GM12801 (cell line): ENCODE measurements around the gene PLXNA4.

ENCODE experiments used
- CTCF ChIP-seq: IDR thresholded peaks from one replicate; pipeline ENCODE4 v1.5.1; 2011; ENCODE audit warnings: control low read depth; ENCODE audit not compliant: insufficient read length; ENCODE audit errors: extremely low read depth

PLXNA4 gene

DNA sequence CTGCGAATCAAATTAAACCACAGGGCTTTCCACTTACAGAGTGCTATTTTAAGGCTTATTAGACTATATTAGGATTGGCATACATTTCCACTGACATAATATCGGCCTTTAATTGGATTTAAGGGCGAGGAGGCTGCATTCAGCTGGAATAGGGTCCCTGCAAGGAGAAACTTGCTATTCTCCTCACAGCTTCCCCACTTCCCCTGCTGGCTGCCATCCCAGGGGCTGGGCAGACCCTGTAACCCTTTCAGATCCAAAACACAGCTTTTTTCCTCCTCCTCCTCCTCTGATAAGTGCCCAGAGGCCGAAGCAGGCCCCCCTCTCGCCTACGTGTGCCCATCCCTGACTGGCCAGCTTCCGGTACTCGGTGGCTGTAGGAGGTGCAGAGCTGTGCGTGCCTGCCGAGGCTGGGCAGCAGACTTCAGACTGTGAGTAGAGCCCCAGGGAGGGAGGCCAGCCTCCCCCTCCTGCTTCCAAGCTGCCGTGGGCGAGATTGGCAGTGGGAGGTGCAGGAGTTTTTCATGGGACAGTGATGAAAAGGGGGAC lies 224.2 kb downstream of the PLXNA4 start:
- TF ChIP-seq CTCF, result no peak

DNA sequence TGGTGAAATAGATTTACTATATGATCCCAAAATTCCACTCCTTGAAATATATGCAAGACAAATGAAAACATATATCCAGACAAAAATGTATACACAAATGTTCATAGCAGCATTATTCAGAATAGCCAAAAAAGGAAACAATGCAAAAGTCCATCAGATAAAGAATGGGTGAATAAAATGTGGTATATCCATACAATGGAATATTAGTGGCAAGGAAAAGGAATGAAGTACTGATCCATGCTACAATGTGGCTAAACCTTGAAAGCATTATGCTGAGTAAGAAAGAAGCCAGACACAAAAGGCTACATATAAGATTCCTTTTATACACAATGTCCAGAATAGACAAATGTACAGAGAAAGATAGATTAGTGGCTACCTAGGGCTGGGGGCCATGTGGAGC lies 225.5 kb downstream of the PLXNA4 start:
- TF ChIP-seq CTCF, result no peak

DNA sequence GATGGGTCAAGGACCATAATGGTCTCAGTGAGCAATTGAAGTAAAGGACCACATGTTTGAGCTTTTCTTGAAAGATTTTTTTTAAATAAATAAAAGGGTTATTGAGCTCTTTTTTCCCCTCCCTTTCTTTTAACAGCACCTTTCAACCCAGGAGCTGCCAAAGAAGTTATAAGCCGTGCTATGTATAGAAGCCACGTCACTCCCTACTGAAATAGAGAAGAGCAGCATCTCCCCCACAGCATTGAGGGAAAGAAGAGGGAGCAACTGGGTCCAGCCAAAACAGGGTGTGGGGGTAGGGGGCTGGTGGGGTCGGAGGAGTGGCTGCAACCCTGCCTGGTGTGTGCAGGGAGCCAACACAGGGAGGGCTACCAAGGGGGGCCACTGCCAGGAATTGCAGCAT lies 227.2 kb downstream of the PLXNA4 start:
- no peak for TF ChIP-seq CTCF

DNA sequence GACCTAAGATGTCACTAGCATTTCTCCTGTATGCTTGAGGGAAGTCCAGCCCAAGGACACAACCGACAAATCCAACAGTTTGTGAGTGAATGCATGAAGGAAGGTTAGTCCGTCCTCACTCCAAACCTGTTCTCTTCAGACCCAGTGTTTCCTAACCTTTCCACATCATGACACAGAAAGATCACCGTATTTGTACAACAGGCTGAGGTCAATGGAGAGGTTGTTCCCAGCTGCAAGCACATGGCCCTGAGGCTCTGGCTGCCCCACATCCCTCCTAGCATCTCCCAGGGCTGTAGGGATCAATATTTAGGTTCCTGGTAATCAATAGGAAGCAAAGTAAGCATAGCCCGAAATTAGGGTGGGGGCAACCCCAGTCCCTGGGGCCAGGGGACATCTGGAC lies 227.9 kb downstream of the PLXNA4 start:
- TF ChIP-seq CTCF, result no peak

GRCh38 chr7:132347858-132348257 lies 228.4 kb downstream of the PLXNA4 start:
- no peak for TF ChIP-seq CTCF

GRCh38 chr7:132347123-132347522 lies 229.1 kb downstream of the PLXNA4 start:
- no peak for TF ChIP-seq CTCF

GRCh38 chr7:132345543-132346129 lies 230.6 kb downstream of the PLXNA4 start:
- no peak for TF ChIP-seq CTCF

- TF ChIP-seq CTCF, result no peak
Measured at GRCh38 chr7:132345030-132345429, 231.2 kb downstream of the PLXNA4 start.
